ENCODE results near the gene CYSRT1.

CYSRT1 gene

DNA sequence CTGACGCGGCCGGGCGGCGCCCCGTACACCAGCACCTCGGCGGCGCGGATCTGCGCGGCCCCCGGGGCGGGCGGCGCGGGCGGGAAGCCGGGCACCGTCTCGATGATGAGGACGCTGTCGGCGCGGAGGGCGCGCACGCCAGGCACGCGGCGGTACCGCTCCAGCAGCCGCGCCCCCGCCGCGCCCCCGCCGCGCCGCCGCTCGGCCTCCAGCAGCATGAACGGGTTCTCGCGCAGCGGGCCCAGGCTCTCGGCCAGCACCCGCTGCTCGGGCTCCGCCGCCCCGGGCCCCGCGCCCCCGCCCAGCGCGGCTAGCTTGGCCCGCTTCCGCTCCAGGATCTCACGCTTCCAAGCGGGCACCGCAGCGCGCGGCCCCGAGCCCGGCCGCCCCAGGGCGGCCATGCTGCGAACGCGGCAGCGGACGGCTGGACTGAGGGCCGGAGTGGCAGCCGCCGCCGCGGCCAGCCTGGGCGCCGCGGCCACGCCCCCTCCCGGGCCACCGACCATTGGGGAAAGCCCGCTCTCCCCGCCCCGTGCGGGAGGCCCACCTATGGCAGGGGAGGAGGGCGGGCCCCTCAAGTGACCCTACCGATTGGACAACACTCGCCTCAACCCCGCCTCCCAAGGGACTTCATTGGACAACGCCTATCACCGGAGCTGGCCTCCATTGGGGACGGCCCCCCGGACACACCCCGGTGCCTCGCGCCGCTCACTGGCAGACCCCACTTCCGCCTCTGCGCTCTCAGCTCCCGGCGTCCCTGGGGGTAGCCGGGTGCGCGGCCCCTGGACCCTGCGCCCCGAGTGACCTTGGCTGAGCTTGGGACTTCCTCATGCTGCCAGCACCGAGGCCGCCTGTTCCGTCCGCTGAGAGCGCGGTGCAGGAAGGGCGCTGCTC lies 24.4 kb upstream of the CYSRT1 start, which contains the start of gene TPRN:
Gene TPRN (minus strand): TSS at position 431 of the 894 bp plus-strand sequence. CDS start 30 bp downstream, at position 401.
- ChIA-PET POLR2A (interaction anchor here (0.6 to 16.6 kb wide), 30 partner anchors 9 to 529 kb away, joined by 3 to 304 read pairs (median 5); partner anchors contain the start of genes ANAPC2, CYSRT1, GRIN1 and MAN1B1), CTCF (interaction anchor here (0.6 to 1.1 kb wide), 7 partner anchors 12 to 412 kb away, joined by 3 to 5 read pairs (median 3); partner anchors contain the start of genes ANAPC2, RNF224 and SSNA1)
- Histone ChIP-seq H3K27ac (ENCODE audit: extremely low read depth, low read depth, low read length) (peak within 1 kb of the TSS; percentile 57; the same call in 1 of the 2 replicates), H3K4me3 (ENCODE audit: low read depth, low read length) (peak within 1 kb of the TSS; percentile 86), H3K36me3 (ENCODE audit: control insufficient read depth in 2 of 2, insufficient read depth in 1 of 2, low read length in 2 of 2) (peaks cover 0 to 3% of the 10 kb centered on the region in 2 experiments; a peak in 1 of 3 replicates), H3K4me1 (ENCODE audit: control insufficient read depth, insufficient read depth, low read length) (peaks cover 9% of the 10 kb centered on the region), H3K9me3 (ENCODE audit: control insufficient read depth, insufficient read depth, low read depth, low read length) (no peaks in the 10 kb centered on the region)
- no peak for TF ChIP-seq ZNF473 (tag by site-specific recombination; IDR thresholded peaks at IDR 0.05)
- peak; percentile 81; the same call in 1 of the 2 replicates for TF ChIP-seq ZBTB7A (tag by site-specific recombination; IDR thresholded peaks at IDR 0.05; ENCODE audit: low read depth)
- TF ChIP-seq ZNF335 (tag by site-specific recombination; conservative IDR thresholded peaks at IDR 0.05): no peak
- no peak for TF ChIP-seq ZNF184 (tag by site-specific recombination; IDR thresholded peaks at IDR 0.05)
- TF ChIP-seq, protein P1, sequence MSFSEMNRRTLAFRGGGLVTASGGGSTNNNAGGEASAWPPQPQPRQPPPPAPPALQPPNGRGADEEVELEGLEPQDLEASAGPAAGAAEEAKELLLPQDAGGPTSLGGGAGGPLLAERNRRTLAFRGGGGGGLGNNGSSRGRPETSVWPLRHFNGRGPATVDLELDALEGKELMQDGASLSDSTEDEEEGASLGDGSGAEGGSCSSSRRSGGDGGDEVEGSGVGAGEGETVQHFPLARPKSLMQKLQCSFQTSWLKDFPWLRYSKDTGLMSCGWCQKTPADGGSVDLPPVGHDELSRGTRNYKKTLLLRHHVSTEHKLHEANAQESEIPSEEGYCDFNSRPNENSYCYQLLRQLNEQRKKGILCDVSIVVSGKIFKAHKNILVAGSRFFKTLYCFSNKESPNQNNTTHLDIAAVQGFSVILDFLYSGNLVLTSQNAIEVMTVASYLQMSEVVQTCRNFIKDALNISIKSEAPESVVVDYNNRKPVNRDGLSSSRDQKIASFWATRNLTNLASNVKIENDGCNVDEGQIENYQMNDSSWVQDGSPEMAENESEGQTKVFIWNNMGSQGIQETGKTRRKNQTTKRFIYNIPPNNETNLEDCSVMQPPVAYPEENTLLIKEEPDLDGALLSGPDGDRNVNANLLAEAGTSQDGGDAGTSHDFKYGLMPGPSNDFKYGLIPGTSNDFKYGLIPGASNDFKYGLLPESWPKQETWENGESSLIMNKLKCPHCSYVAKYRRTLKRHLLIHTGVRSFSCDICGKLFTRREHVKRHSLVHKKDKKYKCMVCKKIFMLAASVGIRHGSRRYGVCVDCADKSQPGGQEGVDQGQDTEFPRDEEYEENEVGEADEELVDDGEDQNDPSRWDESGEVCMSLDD (tag by site-specific recombination; IDR thresholded peaks at IDR 0.05): peak; percentile 99
- no peak for TF ChIP-seq ZNF777 (tag by site-specific recombination; IDR thresholded peaks at IDR 0.05; ENCODE audit: borderline replicate concordance)
- no peak for TF ChIP-seq ZNF623 (tag by site-specific recombination; IDR thresholded peaks at IDR 0.05)
- no peak for TF ChIP-seq ZNF302 (tag by site-specific recombination; IDR thresholded peaks at IDR 0.05; ENCODE audit: low read depth)
- TF ChIP-seq, protein P2, sequence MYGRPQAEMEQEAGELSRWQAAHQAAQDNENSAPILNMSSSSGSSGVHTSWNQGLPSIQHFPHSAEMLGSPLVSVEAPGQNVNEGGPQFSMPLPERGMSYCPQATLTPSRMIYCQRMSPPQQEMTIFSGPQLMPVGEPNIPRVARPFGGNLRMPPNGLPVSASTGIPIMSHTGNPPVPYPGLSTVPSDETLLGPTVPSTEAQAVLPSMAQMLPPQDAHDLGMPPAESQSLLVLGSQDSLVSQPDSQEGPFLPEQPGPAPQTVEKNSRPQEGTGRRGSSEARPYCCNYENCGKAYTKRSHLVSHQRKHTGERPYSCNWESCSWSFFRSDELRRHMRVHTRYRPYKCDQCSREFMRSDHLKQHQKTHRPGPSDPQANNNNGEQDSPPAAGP (tag by site-specific recombination; IDR thresholded peaks at IDR 0.05): no peak; the same call in 1 of the 2 replicates
- TF ChIP-seq, protein P3, sequence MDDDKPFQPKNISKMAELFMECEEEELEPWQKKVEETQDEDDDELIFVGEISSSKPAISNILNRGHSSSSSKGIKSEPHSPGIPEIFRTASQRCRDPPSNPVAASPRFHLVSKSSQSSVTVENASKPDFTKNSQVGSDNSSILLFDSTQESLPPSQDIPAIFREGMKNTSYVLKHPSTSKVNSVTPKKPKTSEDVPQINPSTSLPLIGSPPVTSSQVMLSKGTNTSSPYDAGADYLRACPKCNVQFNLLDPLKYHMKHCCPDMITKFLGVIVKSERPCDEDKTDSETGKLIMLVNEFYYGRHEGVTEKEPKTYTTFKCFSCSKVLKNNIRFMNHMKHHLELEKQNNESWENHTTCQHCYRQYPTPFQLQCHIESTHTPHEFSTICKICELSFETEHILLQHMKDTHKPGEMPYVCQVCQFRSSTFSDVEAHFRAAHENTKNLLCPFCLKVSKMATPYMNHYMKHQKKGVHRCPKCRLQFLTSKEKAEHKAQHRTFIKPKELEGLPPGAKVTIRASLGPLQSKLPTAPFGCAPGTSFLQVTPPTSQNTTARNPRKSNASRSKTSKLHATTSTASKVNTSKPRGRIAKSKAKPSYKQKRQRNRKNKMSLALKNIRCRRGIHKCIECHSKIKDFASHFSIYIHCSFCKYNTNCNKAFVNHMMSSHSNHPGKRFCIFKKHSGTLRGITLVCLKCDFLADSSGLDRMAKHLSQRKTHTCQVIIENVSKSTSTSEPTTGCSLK (tag by site-specific recombination; IDR thresholded peaks at IDR 0.05): no peak
- TF ChIP-seq BCL11A (tag by site-specific recombination; IDR thresholded peaks at IDR 0.05; ENCODE audit: low read depth): peak; percentile 85
- TF ChIP-seq OVOL3 (tag by site-specific recombination; IDR thresholded peaks at IDR 0.05): no peak
- no peak for TF ChIP-seq OSR2 (tag by site-specific recombination; IDR thresholded peaks at IDR 0.05)
- no peak for TF ChIP-seq MYNN (tag by site-specific recombination; IDR thresholded peaks at IDR 0.05; ENCODE audit: borderline replicate concordance)
- no peak for TF ChIP-seq ZNF549 (tag by site-specific recombination; IDR thresholded peaks at IDR 0.05)
- TF ChIP-seq, protein P4, sequence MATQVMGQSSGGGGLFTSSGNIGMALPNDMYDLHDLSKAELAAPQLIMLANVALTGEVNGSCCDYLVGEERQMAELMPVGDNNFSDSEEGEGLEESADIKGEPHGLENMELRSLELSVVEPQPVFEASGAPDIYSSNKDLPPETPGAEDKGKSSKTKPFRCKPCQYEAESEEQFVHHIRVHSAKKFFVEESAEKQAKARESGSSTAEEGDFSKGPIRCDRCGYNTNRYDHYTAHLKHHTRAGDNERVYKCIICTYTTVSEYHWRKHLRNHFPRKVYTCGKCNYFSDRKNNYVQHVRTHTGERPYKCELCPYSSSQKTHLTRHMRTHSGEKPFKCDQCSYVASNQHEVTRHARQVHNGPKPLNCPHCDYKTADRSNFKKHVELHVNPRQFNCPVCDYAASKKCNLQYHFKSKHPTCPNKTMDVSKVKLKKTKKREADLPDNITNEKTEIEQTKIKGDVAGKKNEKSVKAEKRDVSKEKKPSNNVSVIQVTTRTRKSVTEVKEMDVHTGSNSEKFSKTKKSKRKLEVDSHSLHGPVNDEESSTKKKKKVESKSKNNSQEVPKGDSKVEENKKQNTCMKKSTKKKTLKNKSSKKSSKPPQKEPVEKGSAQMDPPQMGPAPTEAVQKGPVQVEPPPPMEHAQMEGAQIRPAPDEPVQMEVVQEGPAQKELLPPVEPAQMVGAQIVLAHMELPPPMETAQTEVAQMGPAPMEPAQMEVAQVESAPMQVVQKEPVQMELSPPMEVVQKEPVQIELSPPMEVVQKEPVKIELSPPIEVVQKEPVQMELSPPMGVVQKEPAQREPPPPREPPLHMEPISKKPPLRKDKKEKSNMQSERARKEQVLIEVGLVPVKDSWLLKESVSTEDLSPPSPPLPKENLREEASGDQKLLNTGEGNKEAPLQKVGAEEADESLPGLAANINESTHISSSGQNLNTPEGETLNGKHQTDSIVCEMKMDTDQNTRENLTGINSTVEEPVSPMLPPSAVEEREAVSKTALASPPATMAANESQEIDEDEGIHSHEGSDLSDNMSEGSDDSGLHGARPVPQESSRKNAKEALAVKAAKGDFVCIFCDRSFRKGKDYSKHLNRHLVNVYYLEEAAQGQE (tag by site-specific recombination; IDR thresholded peaks at IDR 0.05): no peak
- TF ChIP-seq KLF10 (tag by site-specific recombination; IDR thresholded peaks at IDR 0.05): peak; percentile 99
- no peak for TF ChIP-seq ZNF404 (tag by site-specific recombination; IDR thresholded peaks at IDR 0.05)
- TF ChIP-seq ZNF561 (tag by site-specific recombination; IDR thresholded peaks at IDR 0.05; ENCODE audit: borderline replicate concordance): no peak
- TF ChIP-seq, protein P5, sequence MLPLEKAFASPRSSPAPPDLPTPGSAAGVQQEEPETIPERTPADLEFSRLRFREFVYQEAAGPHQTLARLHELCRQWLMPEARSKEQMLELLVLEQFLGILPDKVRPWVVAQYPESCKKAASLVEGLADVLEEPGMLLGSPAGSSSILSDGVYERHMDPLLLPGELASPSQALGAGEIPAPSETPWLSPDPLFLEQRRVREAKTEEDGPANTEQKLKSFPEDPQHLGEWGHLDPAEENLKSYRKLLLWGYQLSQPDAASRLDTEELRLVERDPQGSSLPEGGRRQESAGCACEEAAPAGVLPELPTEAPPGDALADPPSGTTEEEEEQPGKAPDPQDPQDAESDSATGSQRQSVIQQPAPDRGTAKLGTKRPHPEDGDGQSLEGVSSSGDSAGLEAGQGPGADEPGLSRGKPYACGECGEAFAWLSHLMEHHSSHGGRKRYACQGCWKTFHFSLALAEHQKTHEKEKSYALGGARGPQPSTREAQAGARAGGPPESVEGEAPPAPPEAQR (tag by site-specific recombination; IDR thresholded peaks at IDR 0.05): no peak
- no peak for TF ChIP-seq ZNF529 (tag by site-specific recombination; IDR thresholded peaks at IDR 0.05; ENCODE audit: insufficient replicate concordance)
- TF ChIP-seq, protein P6, sequence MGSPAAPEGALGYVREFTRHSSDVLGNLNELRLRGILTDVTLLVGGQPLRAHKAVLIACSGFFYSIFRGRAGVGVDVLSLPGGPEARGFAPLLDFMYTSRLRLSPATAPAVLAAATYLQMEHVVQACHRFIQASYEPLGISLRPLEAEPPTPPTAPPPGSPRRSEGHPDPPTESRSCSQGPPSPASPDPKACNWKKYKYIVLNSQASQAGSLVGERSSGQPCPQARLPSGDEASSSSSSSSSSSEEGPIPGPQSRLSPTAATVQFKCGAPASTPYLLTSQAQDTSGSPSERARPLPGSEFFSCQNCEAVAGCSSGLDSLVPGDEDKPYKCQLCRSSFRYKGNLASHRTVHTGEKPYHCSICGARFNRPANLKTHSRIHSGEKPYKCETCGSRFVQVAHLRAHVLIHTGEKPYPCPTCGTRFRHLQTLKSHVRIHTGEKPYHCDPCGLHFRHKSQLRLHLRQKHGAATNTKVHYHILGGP (tag by site-specific recombination; IDR thresholded peaks at IDR 0.05): no peak
- TF ChIP-seq ZIC2 (tag by site-specific recombination; IDR thresholded peaks at IDR 0.05): peak; percentile 49
- TF ChIP-seq ZNF610 (tag by site-specific recombination; IDR thresholded peaks at IDR 0.05; ENCODE audit: borderline replicate concordance): no peak; the same call in 1 of the 2 replicates
